K562 (cell line): ENCODE measurements around the gene NLK. TPM values are rescaled to one million over a fixed set of nuclear protein-coding genes. Genes with fewer than 3 reads are reported as not detected.

Experiments
- ARNT ChIP-seq, 2 experiments: fragments of 450-650 bp; IDR thresholded peaks; 2 replicates each; pipeline ENCODE4 v1.6.1; 2016; ENCODE audit warnings: mild to moderate bottlenecking in 1 of 2
- CHAMP1 ChIP-seq: fragments of 450-650 bp; IDR thresholded peaks from 2 replicates; pipeline ENCODE4 v1.6.1; 2016; ENCODE audit warnings: mild to moderate bottlenecking
- E2F6 ChIP-seq, 2 experiments: IDR thresholded peaks; 2 replicates each; pipeline ENCODE4 v1.6.1; 2011; ENCODE audit warnings: borderline replicate concordance in 1 of 2, control low read depth in 1 of 2, low read depth in 1 of 2, low read length in 1 of 2, mild to moderate bottlenecking in 1 of 2, mixed read lengths in 1 of 2, moderate library complexity in 1 of 2; ENCODE audit not compliant: insufficient read depth in 1 of 2, insufficient read length in 1 of 2, poor library complexity in 1 of 2, severe bottlenecking in 1 of 2; ENCODE audit errors: extremely low read depth in 1 of 2
- EP300 ChIP-seq: IDR thresholded peaks from 2 replicates; pipeline ENCODE4 v1.6.1; 2012; ENCODE audit warnings: low read length, improper control_type of control experiment
- FOXP4 ChIP-seq: sonication (generic); formaldehyde crosslinking; IDR thresholded peaks from 2 replicates; pipeline ENCODE4 v1.8.0; 2022; ENCODE audit warnings: mild to moderate bottlenecking, missing genetic modification reagents, borderline replicate concordance
- JUND ChIP-seq, 2 experiments: IDR thresholded peaks; 2 replicates in 1 of 2; 3 replicates in 1 of 2; pipeline ENCODE4 v1.6.1; 2011; ENCODE audit warnings: borderline replicate concordance in 2 of 2, low read depth in 2 of 2, low read length in 2 of 2, improper control_type of control experiment in 1 of 2, missing biosample characterization in 1 of 2, missing genetic modification characterization in 1 of 2, missing genetic modification reagents in 1 of 2
- MYBL2 ChIP-seq, 2 experiments: fragments of 450-650 bp in 1 of 2; sonication (generic) in 1 of 2; formaldehyde crosslinking in 1 of 2; IDR thresholded peaks; 2 replicates each; pipeline versions ENCODE4 v1.6.1 to v1.8.1; 2017 to 2022; ENCODE audit warnings: borderline replicate concordance in 1 of 2, inconsistent platforms in 1 of 2, low read depth in 1 of 2, mild to moderate bottlenecking in 1 of 2, missing genetic modification reagents in 1 of 2, moderate library complexity in 1 of 2
- NBN ChIP-seq: fragments of 450-650 bp; IDR thresholded peaks from 2 replicates; pipeline ENCODE4 v1.6.1; 2016; ENCODE audit warnings: low read depth, mild to moderate bottlenecking
- NCOA6 ChIP-seq: fragments of 450-650 bp; IDR thresholded peaks from 2 replicates; pipeline ENCODE4 v1.6.1; 2017; ENCODE audit warnings: mild to moderate bottlenecking
- PHF20 ChIP-seq: fragments of 450-650 bp; IDR thresholded peaks from 2 replicates; pipeline ENCODE4 v1.6.1; 2018; ENCODE audit not compliant: partially characterized antibody
- RFX7 ChIP-seq: fragments of 250-450 bp; sonication (Bioruptor Pico); IDR thresholded peaks from 2 replicates; pipeline ENCODE4 v1.5.1; 2021; ENCODE audit warnings: mild to moderate bottlenecking
- SAFB2 ChIP-seq: fragments of 200-400 bp; formaldehyde crosslinking; IDR thresholded peaks from 2 replicates; pipeline ENCODE4 v1.6.1; 2018; ENCODE audit warnings: borderline replicate concordance, low read length, low read depth, moderate library complexity; ENCODE audit not compliant: severe bottlenecking
- SOX6 ChIP-seq: fragments of 450-650 bp; IDR thresholded peaks from 2 replicates; pipeline ENCODE4 v1.6.1; 2014; ENCODE audit warnings: mild to moderate bottlenecking
- TCF3 ChIP-seq: sonication (generic); formaldehyde crosslinking; IDR thresholded peaks from 2 replicates; pipeline ENCODE4 v1.4.0; 2020; ENCODE audit warnings: mild to moderate bottlenecking, missing genetic modification reagents
- U2AF2 ChIP-seq: fragments of 200-400 bp; formaldehyde crosslinking; optimal IDR thresholded peaks from 2 replicates; pipeline ENCODE3; 2017; ENCODE audit warnings: low read depth, mild to moderate bottlenecking, low read length
- ZNF274 ChIP-seq: IDR thresholded peaks from 2 replicates; pipeline ENCODE4 v1.6.1; 2011; ENCODE audit warnings: low read depth, mild to moderate bottlenecking, low read length, moderate library complexity, borderline replicate concordance
- ZNF280B ChIP-seq: fragments of 250-450 bp; sonication (Bioruptor Pico); IDR thresholded peaks from 2 replicates; pipeline ENCODE4 v1.5.1; 2021; ENCODE audit warnings: mild to moderate bottlenecking
- ZNF512 ChIP-seq: IDR thresholded peaks from 2 replicates; pipeline ENCODE4 v1.6.1; 2016; ENCODE audit warnings: missing genetic modification characterization, missing compliant biosample characterization
- ZNF668 ChIP-seq: fragments of 250-450 bp; sonication (Bioruptor Pico); IDR thresholded peaks from 2 replicates; pipeline ENCODE4 v1.8.0; 2022; ENCODE audit warnings: mild to moderate bottlenecking, inconsistent platforms
- polyA plus RNA-seq, 8 experiments: library from polyadenylated mRNA; depleted of rRNA in 4 of 8; stranded (reverse) in 5 of 8; unstranded in 3 of 8; fragments of >200 nt; fragmentation: Nextera tagmentation in 2 of 8; fragmentation: Illumina TruSeq in 1 of 8; extraction: Ambion mirVana in 2 of 8; extraction: Trizol in 1 of 8; gene quantifications; 2 replicates each; pipeline versions ENCODE4 v1.2.1 to v1.2.3, GENCODE V29; 2011 to 2014; ENCODE audit warnings: inconsistent platforms in 1 of 8, missing spikeins in 1 of 8
- total RNA-seq, 7 experiments: library from RNA; depleted of rRNA in 6 of 7; stranded (reverse); fragments of >200 nt in 6 of 7; fragmentation: Illumina TruSeq in 2 of 7; extraction: Trizol in 2 of 7; gene quantifications; 2 replicates each; pipeline versions ENCODE4 v1.2.1 to v1.2.3, GENCODE V29; 2011 to 2021; ENCODE audit warnings: low replicate concordance in 1 of 7

Gene NLK
- total and polyA plus RNA-seq, 9 of the 15 experiments (the other 6 are each of a cell fraction or from before 2014, with no cell fraction given), result 10.9 to 59.6 (median 26.7) TPM

GRCh38 chr17:28008513-28008912, 34.0 kb upstream of the NLK start (continued):
- TF ChIP-seq FOXP4 (no peak), NCOA6 (peak; percentile 92), SAFB2 (no peak), EP300 (no peak), RFX7 (CRISPR knock-in tag) (no peak), ARNT (IDR thresholded peaks at IDR 0.05) (no peak), PHF20 (no peak), TCF3 (CRISPR knock-in tag) (no peak), NBN (no peak), MYBL2 (IDR thresholded peaks at IDR 0.05; ENCODE audit: low read depth) (no peak), MYBL2 (CRISPR knock-in tag; IDR thresholded peaks at IDR 0.05; ENCODE audit: borderline replicate concordance) (no peak), JUND (IDR thresholded peaks at IDR 0.05; ENCODE audit: borderline replicate concordance, low read depth, low read length) (peak; percentile 37; the same call in 1 of the 2 replicates), JUND (tag; IDR thresholded peaks at IDR 0.05; ENCODE audit: borderline replicate concordance, low read depth, low read length) (peak; percentile 45; the same call in 1 of the 3 replicates), CHAMP1 (peak; percentile 93), E2F6 (IDR thresholded peaks at IDR 0.05; ENCODE audit: borderline replicate concordance in 1 of 2, extremely low read depth in 1 of 2, insufficient read depth in 1 of 2, insufficient read length in 1 of 2, low read depth in 1 of 2, low read length in 1 of 2, poor library complexity in 1 of 2, severe bottlenecking in 1 of 2) (no peak), U2AF2 (no peak), ZNF274 (no peak), ZNF512 (no peak), ZNF280B (CRISPR knock-in tag) (no peak), SOX6 (no peak), ZNF668 (no peak)
